ENCODE results near the gene NBPF3.
"Not testable (repeated sequence)": the region's sequence is repeated elsewhere in the genome, so short reads cannot be mapped to it uniquely, and the experiment has no call there.

Gene NBPF3

DNA sequence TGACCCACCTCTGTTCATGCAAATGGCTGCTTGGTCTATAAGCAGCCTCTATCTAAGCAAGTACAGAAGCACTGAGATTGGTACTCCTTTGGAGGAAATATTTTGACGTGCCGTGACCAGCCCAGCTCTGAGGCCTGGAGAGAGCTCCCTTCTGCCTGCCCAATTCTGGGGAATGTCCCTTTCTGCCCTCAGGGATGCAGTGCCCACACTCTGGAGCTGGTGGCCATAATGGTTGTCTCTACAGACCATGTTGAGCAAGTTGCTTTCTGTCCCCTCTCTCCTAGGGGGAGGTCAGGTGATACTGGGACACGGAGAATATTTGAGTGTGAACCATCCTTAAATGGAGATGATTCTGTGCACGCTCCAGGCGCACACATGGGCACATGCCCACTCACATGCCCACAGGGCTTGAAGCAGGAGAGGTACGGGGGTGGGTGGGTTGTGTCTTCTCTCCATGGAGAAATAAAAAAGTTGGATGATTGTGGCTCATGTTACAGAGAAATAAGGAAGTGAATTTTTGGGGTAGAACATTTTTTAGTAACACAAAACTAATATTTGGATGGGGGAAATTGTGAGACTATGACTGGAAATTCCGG, 55.4 kb downstream of the NBPF3 start:
- no peak for DNase-seq

DNA sequence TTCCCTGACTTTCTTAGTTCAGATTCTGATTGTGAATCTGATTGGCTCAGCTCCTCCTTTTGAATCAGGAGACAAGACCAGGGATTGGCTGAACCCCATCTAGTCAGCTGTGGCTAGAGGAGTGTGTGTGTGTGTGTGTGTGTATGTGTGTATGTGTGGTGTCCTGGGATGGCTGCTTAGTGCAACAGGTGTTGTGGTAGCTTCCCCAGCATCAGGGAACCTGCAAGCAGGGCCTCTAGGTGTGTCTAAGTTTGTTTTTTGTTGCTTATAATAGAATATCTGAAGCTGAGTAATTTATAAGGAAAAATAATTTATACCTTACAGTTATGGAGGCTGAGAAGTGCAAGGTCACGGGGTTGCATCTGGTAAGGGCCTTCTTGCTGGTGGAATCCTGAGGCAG, 56.1 kb downstream of the NBPF3 start:
- DNase-seq: no peak

DNA sequence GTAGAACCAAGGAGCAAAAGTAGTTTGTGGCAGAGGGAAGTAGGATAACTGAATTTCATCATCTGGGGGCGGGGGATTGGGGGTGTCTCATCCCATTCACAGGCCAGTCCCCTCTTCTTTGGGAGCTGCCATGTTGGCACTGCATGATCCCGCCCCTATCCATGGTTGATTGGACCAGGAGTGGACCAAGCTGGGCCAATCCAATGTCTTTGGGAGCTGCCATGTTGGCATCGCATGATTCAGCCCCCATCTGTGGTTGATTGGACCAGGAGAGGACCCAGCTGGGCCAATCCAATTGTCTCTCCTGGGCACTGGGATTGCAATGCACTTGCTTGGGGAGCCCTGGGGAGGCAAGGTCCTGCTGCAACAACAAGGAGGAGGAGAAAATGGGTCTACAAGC, 56.9 kb downstream of the NBPF3 start:
- no peak for DNase-seq

DNA sequence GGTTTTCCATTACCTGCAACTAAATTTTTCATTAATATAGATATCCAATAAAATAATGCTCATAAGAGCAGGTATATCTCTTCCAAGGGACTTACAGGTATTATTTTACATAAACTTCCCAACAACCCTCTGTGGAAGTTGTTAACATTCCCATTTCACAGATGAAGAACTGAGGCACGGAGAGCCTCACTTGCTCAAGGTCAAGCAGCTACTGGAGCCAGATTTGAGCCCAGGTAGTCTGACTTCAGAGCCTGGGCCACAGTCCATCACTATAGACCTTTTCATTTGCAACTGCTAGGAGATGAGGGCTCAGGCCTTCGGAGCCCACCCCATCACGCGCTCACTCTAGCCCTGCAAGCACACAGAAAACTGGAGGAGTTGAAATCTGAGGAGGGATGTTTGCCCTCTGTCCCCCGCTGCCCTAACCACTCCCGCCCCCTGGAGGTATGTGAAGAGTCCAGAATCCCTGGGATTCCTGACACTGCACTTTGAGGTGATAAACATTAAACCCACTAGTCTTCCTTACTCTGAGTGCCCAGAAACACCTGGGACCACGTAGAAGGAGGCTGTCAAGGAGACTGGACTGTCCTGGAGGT, 57.6 kb downstream of the NBPF3 start:
- DNase-seq: no peak

DNA sequence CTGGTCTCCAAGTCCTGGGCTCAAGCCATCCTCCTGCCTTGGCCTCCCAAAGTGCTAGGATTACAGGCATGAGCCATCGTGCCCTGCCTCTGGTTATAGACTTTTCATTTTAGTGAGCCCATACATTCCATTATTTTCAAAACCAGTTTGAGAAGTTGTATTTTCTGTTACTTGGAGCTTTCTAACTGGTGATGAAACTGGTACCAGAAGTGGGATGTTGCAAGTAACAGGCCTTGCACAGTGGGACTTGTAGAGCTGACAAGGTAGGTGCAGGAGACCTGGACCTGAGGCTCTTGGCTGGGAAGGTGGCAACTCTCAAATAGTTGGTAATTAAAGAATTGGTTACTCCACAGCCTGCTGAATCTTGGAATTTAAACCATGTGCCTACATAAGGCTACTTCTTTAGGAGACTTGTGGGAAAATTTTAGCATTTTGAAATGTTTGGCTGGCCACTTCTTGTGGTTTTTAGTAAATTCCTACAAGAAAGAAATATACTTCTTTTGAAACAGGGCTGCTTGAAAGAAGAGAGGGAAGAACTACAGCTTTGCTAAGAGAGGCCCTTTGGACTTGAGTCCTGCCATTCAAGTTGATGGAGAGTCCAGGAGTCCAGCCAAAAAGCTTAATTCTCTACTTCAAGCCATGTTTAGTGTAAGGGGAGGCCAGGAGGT, 59.5 kb downstream of the NBPF3 start:
- DNase-seq: no peak

DNA sequence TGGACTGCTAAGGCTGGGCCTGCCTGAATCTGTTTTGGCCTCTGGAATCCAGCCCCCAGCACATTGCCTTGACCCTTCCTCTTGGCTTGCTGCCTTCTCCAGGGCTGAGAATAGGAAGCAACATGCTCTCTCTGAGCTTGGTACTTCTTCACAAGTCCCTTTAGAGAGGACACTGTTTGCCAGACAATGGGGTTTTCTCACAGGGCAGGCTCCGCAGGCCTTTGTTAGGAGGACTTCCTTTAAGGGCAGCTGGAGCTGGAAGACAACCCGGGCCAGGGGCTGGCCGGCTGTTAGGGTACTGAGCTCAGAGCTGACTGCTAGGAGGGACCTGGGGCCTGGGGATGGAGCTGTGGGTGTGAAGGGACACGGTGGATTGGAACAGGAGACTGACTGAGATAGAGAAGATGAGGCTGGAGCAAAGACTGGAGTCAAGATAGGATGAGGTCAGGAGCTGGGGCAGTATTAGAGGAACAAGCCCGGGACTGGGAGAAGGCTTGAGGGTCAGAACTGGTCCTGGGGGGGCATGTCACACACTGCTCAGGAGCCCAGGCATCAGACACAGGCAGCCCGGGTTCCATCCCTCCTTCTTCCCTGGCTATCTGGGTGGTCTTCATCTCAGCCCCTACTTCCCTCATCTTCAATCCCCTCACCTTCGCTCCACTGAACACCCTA, 63.9 kb downstream of the NBPF3 start:
- DNase-seq: no peak

DNA sequence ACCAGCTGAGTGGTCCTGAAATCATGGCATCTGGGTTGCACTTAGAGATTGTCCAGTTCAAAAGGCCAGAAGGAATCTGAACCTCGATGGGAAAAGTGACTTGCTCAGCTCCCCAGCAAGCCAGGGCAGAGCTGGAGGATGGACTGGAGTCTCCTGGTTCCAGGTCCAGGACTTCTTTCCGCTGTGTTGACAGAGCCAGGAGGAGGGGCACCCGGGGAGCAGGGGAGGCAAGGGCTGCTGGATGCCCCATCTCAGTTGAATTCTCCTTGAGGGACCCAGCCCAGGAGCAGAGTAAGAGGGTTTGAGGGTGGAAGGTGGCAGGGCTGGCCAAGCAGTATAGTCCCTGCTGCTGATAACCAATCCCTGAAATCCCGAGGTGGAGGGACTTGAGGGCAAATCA, 66.9 kb downstream of the NBPF3 start:
- DNase-seq: no peak

DNA sequence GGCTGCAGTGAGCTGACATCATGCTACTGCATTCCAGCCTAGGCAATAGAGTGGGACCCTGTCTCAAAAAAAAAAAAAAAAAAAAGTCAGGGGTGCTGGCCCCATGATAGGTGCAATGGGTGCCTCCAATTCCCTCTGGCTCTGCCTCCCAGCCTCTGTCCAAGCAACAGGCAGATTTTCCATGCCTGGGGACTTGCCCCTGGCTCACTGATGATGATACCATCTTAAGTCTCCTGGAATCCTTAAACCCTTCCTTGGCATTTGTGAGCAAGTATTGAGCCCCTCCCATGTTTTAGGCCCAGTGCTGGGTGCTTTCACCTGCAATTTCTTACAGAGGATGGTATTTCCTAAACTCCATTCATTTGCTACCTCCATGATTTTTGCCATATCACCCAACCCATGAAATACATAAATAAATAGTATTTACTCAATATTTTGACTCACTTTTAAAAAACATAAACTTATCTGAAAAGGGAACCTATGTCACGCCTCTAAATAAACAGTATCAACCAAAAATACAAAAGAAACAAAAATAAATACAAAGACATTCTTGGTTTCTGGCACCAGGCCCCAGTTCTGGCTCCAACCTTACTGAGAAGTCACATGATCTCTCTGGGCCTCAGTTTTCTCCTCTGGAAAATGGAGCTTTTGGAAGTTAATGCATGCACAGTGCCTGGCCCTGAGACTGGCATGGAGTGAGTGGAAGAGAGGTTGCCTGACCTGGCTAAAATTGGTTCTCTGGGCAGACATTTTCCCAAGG, 67.8 kb downstream of the NBPF3 start:
- DNase-seq: no peak

DNA sequence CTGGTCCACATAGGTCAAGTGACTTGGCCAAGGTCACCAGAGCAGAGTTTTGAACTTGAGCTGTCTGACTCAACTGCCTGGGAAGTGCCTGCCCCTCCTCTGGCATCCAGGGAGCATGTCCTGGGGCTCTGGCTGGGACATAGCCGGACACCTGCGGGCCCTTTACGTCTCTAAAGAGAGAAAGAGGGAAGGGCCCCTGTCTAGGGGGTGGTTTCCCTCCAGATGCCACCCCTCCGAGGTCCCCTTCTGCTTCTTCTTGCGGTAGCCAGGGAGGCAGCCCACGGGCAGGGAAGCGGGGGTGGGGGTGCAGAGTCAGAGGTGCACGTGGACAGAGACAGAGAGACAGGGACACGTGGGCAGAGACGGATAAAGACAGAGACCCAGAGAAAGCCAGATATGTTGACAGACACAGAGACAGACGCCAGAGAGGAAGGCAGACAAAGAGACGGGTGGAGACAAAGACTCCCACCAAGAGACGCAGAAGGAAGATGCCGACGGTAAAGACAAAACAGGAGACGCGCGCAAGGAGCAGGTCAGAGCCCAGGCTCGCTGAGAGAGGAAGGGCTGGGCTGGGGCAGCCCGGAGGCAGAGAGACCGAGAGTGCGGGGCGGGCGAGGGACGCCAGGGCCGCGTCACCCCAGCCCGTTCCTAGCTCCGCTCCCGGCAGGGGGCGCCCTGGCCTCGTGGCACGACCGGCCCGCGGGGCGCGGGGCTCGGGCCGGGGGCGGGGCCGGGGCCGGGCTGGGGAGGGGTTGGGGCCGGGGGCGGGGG, 68.8 kb downstream of the NBPF3 start:
- DNase-seq: peak; percentile 42

DNA sequence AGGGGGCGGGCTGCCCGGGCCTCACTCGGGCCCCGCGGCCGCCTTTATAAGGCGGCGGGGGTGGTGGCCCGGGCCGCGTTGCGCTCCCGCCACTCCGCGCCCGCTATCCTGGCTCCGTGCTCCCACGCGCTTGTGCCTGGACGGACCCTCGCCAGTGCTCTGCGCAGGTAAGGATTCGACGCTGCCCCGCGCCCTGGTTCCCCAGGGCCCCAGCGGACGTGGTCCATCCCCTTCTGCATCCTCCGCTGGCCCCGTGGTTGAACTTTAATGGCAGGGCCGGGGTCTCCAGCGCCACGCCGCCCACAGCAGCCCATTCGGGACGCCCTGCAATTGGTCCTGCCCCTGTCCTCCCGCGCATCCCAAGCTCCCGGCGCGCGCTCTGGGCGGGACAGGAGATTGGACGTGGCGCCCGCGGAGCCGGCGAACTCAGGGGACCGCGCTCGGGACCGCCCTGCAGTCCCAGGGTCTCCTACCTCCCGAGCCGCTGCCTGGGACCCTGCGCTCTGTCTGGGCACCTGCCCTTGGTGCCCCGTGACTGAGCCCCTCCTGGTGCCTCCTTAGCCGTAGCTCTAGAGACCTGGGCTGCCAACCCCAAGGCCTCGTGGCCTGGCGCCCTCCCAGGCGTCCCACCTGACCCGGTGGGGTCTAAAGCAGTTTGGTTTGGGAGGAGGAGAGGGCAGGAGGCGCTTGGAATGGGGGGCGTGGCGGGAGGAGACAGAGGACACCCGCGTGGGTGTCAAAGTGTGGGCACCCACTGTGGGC, 69.6 kb downstream of the NBPF3 start, which contains the start of gene ALPL:
Gene ALPL (plus strand): TSS at position 73 of the 762 bp plus-strand sequence. CDS start 44,659 bp downstream, outside the sequence.
- DNase-seq: no peak

DNA sequence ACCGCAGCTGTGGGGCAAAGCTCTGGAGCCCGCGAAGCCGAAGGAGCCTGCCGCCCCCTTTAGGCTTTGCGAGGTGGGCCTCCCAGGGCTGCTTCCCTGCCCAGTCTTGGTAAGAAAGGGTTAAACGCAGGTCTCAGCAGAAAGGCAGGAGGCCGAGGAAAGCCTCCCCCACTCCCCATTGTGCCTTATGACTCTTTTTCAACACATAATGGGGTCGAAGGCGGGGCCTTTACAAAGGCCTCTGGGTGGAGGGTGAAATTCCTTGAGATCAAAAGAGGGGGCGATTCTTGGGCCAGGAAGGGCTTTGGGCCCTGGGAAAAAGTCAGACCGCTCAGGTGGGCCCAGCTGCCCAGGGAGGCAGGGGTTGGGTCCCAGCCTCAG, 70.2 kb downstream of the NBPF3 start:
- no peak for DNase-seq

DNA sequence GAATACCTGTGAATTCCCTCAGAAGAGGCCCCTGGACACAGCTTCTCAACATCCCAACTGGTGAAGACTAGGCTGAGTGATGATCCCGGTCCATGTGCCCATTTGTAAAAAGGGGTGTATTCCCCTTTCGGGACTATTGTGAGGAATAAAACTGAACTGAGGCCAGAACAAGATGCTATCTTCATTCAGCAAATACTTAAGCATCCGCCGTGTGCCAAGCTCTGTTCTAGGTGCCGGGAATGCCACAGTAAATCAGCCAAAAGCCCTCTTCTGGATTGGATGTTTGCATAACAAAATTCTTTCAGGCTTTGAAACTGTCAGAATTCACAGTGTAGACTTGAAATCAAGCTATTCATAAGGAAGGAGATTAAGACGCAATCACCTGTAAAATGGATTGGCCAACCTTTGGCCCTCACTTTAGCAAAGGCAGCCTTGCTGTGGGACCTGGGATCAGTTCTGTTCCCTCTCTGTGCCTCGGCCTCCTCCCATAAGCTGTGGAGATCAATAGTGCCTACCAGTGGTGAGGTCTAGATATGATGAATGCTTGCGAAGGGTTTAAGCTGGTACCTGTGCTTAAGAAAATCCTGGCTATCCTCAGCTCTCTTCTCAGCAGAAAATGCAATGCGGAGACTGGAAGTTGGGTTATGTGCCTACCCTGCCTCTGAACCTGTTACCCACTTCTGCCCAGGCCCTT, 71.1 kb downstream of the NBPF3 start:
- DNase-seq: no peak

DNA sequence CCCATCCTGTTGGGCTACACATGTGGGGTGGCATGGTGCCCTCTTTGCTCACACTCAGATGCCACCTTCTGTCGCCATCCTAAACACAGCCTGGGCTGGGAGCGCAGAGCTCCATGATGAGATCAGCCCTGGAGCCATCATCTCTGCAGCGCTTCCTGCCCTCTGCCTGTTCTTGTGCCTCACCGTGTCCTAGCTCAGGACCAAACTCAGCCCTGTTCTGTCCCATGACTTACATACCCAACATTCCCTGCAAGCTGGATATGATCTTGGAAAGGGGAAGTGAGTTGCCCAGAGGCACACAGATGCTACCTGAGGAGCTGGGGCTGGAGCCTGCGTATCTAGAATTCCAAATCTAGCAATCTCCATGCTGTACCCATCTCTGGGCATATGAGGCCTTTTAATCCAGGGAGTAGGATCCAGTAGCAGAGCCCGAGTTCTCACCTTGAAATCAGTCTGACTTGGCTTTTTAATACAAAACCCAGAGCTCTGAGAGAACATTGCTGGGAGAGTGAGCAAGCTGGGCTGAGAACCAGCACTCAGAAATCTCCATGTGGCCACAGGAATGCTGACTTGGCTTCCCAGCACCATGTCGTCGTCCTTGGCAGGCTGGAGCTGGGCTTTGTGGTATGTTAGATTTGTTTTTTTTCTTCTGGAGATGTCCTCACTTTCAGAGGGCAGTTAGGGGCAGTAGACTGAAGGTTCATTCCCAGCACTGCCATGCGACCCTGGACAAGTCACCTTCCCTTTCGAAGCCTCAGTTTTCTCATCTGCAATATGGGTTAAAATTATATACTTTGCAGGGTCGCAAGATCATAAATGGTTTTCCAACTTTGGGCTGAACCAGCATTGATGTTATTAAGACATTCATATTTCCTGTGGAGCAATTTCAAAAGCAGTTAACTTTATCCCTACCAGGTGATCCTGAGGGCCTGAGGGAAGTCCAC, 71.9 kb downstream of the NBPF3 start:
- DNase-seq: no peak

DNA sequence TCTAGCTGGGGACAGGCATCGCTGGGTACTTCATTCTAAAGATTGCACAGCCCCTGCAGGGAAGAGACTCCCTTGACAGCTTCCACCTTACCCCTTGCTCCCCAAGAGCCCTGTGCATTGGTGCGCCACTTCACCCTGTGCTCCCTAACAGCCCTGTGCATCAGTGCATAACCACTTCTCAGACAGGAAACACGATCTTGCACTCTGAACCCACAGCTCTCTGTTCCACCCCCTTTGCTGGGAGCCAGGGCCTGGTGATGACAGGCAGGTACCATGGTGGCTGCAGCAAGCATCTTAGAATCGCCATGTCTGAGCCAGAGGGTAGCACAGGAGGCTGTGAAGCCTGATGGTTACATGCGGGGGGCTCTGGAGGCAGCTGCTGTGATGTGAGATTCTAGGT, 74.3 kb downstream of the NBPF3 start:
- DNase-seq: no peak

DNA sequence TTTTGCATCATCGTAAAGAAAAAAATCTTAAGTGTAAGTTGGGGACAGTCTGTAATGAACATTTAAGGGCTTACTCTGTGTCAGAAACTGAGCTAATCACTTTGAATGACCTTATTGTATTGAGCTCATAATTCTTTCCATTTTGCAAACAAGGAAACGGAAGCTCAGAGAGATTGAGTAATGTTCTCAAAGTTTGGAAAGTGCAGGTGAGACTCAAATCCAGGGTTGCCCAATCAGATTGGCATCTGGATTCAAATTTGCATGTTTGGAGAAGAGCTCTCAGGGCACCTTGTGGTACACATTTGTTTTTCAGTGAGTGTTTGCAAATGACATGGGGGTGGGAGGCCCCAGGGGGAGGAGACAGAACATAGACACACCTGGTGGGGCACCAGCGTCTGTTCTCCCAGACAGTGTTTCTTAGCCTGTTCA, 77.2 kb downstream of the NBPF3 start:
- DNase-seq: no peak

DNA sequence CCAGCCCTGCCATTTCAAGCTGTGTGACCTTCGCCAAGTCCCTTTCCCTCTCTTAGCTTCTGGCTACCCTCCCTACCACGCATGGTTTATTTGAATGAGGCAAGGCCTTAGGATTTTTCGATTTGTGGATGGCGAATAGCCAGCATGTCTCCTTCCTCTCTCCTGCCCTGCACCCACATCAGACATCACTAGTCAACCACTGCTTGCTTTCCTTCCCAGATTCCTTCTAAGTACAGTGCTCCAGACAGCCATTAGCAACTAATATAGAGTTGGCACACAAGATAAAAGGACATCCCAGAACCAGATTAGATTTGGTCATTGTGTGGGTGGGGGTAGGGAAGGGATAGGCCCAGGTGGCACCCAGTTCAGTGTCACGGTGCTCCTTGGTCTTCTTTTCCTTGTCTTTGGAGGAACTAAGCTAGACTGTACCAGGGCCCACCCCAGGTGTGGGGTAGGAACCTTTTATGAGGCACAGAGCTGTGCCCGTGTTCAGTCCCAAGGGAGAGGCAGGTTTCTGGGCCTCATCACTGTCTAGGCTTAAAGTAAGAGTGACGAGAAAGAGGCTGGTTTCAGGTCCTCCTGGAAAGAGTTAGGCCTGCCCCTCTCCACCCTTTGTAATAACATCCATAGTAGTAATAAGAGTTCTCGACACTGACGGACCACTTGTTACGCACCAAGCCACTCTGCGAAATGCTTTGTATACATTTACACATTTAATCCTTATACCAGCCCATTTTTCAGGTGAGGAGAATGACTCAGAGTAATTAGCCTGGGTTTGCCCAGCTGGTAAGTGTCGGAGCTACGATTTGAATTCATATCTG, 77.9 kb downstream of the NBPF3 start:
- no peak for DNase-seq

DNA sequence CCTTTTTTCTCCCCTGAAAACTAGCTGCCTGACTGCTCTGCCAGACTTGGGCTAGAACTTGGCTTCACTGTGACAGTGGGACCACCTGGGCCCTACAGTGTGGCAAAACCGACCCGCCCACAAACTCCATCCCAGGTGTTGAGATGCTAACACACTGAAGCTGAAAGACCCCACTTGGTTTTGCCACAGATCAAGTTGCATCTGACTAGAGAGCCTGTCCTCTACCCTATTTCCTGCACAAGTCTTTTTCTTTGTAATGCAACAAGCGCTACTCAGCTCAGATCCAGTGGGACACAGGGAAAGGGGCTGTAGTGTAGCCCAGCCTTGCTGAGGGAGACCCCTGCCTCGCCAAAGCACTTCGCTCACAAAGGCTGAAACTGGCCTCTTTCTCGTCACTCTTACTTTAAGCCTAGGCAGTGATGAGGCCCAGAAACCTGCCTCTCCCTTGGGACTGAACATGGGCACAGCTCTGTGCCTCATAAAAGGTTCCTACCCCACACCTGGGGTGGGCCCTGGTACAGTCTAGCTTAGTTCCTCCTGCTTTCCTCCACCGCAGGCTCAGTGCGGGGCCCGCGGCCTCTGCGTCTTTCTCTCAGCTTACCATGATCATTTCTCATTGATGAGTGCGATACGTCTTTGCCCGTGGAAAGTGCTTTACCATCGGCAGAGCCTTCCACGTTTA, 79.0 kb downstream of the NBPF3 start:
- DNase-seq: no peak

DNA sequence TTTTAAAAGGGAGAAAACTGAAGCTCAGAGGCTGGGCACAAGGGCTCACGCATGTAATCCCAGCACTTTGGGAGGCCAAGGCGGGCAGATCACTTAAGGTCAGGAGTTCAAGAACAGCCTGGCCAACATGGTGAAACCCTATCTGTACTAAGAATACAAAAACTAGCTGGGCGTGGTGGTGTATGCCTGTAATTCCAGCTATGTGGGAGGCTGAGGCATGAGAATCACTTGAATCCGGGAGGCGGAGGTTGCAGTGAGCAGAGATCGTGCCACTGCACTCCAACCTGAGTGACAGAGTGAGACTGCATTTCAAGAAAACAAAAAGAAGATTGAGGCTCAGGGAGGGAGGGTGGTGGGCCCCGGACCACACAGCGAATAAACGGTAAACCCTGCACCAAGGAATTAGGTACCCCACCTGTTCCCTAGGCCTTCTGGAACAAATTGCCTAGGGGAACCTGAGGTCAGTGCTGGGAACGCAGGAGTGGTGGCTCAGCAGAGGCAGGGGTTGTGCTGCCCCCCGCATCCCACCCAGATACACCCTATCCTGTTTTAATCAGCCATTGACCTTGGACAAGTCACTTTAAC, 79.6 kb downstream of the NBPF3 start:
- not testable (repeated sequence) for DNase-seq

Measured in CD4-positive, alpha-beta T cell treated with Interleukin-10 for 1 hour (primary cell).